ENCODE measurements around the gene SYNGR3. TPM values are rescaled to one million over a fixed set of nuclear protein-coding genes. Genes with fewer than 3 reads are reported as not detected.

SYNGR3 gene
- total RNA-seq, 2 experiments from 2014 or later = 4.6 to 4.7 TPM

DNA sequence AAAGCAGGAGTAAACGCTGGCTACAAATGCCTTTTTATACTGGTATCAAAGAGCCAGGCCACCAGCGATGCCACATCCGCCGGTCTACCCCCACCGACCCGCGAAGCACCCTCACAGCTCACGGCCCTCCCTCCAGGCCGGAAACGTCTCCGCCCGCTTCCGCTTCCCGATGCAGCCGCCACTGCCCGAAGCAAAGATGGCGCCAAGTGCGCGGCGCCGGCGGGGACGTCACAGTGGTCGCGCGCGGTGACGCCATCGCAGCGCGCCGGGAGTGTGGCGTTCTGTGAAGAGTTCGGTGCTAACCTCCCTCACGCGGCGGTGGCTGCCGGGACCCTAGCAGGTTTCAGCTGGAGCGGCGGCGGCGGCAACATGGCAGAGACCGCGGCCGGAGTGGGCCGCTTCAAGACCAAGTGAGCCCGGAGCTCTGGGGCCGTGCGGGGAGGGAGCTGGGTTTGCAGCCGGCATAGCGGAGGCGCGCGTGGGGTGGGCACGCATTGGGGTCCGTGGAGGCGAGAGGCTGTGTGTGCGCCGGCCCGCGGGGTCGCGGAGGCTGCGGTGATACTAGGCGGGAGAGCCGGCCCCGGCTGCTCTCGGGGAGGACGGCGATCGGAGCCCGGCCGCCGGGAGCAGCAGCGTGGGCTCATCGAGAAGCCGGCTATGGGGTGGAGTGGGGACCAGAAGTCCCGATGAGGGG is 17.8 kb upstream of the SYNGR3 start, which contains the start of gene TBL3:
TBL3 (plus strand) TSS at position 258 of the 694 bp plus-strand sequence; CDS start at position 370, 112 bp downstream.
- POLR2A ChIA-PET = interaction anchor here (0.6 to 2.5 kb wide), 13 partner anchors 8 to 507 kb away, joined by 3 to 20 read pairs (median 4); partner anchors contain the start of genes GFER, MAPK8IP3, MSRB1 and NUBP2

DNA sequence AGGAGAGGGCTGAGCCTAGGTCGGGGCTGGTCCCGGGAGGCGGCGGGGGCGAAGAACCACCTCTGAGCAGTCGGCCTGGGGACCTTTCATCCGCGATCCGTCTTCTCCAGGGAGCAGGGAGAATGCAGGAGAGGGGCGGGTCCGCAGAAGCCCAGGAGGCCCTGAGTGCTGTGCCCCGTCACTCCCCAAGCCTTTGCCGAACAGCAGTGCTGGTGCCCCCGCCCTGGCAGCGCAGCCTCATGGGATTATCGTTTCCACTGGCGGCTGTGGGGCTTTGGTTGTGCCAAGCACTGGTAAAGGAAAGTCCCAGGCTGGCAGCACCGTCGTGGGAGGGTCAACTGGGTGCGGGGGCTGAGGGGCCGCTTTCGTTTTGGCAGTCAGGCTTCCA is 17.3 kb upstream of the SYNGR3 start:
- ChIA-PET POLR2A (interaction anchor here (0.6 to 2.5 kb wide), 6 partner anchors 8 to 267 kb away, joined by 3 to 20 read pairs (median 8); partner anchors contain the start of genes GFER, MAPK8IP3 and MSRB1), CTCF (interaction anchor here (1.0 to 2.1 kb wide), 4 partner anchors 9 to 31 kb away, joined by 4 to 8 read pairs (median 4); partner anchors contain the start of gene GFER)

More for the DNA sequence above, 17.8 kb upstream of the SYNGR3 start, which contains the start of gene TBL3:
- CTCF ChIA-PET = interaction anchor here (1.0 to 2.1 kb wide), 6 partner anchors 8 to 31 kb away, joined by 3 to 8 read pairs (median 4); partner anchors contain the start of gene GFER

DNA sequence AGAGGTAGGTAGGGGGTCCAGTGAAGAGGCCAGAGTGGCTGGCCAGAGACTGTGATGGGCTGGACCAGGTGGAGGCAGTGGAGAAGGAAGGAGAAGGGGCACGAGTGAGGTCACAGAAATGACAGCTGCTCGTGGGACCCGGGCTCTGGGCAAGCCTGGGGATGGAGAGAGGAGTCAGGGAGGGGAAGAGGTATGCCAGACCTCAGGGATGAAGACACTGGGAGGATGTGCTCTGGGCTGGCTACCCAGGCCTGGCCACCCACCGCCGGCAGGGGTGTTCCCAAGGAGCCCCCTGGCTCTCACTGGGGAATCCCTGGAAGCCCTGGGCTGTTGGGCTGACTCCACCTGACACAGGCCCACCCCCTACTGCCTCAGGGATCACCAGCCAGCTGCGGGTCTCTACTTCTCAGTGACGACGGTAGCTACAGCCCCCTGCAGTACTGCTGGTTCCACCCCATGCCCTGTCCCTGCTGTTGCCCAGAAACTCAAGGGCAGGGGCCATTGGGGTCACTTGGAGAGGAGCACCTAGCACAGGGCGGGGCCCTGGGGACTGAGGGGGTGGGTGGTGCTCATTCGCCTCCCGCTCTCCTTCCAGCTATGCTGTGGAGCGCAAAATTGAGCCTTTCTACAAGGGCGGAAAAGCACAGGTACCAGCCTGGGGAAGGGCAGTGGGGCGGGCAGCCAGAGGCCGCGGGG is 16.2 kb upstream of the SYNGR3 start:
- POLR2A ChIA-PET = interaction anchor here (0.8 to 1.5 kb wide), 2 partner anchors 9 to 13 kb away, joined by 3 to 5 read pairs; partner anchors contain the start of gene RPS2
- CTCF ChIA-PET = interaction anchor here (1.2 kb wide), 1 partner anchor 30 kb away, joined by 5 read pairs; no protein-coding TSS in a partner anchor

DNA sequence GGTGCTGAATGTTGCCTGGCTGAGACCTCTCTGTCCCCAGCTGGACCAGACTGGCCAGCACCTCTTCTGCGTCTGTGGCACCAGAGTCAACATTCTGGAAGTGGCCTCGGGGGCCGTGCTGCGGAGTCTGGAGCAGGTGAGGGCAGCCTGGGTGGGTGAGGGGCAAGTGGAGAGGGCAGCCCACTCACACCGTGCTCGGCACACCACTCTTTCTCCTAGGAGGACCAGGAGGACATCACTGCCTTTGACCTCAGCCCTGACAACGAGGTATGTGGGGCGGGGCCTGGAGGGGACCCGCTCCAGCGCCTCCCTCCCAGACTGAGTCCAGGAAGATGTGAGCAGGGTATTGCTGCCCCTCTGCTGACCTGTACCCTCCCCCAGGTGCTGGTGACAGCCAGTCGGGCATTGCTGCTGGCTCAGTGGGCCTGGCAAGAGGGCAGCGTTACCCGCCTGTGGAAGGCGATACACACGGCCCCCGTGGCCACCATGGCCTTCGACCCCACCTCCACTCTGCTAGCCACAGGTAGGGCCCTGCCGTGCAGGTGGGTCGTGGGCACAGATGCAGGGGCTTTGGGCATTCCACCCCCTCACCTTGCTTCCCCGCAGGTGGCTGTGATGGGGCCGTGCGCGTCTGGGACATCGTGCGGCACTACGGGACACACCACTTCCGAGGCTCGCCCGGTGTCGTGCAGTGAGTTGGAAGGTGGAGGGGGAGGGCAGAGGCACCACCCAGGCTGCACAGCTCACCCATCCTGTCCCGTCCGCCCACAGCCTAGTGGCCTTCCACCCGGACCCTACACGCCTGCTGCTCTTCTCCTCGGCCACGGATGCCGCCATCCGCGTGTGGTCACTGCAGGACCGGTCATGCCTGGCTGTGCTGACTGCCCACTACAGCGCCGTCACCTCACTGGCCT is 15.4 kb upstream of the SYNGR3 start:
- POLR2A ChIA-PET = interaction anchor here (1.1 to 1.5 kb wide), 1 partner anchor 10 kb away, joined by 3 to 5 read pairs; the partner anchor contains the start of gene RPS2
- CTCF ChIA-PET = interaction anchor here (1.2 kb wide), 1 partner anchor 29 kb away, joined by 5 read pairs; no protein-coding TSS in a partner anchor

DNA sequence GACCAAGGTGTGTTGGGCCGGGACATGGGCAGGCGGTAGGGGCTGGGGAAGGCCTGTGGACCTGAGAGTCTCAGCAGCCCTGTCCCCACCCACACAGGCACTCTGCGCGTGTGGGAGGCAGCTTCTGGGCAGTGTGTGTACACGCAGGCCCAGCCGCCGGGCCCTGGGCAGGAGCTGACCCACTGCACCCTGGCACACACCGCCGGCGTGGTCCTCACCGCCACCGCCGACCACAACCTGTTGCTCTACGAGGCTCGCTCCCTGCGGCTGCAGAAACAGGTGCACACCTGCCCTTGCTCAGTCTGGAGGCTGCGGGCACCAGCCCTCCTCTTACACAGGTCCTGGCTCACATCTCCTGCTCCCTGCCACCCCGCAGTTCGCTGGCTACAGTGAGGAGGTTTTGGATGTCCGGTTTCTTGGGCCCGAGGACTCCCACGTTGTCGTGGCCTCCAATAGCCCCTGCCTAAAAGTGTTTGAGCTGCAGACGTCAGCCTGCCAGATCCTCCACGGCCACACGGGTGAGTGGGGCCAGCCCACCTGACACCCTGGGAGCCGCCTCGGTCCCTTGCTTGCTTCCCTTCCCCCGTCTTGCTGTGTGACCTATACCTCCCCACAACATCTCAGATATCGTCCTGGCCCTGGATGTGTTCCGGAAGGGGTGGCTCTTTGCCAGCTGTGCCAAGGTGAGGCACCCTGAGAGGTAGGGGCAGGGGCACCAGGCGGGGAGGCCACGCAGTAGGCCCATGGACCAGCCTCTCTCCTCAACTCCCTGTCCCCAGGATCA is 14.1 kb upstream of the SYNGR3 start:
- ChIA-PET CTCF (no interaction called here), POLR2A (interaction anchor here (1.1 kb wide), 1 partner anchor 11 kb away, joined by 3 read pairs; the partner anchor contains the start of gene RPS2)

DNA sequence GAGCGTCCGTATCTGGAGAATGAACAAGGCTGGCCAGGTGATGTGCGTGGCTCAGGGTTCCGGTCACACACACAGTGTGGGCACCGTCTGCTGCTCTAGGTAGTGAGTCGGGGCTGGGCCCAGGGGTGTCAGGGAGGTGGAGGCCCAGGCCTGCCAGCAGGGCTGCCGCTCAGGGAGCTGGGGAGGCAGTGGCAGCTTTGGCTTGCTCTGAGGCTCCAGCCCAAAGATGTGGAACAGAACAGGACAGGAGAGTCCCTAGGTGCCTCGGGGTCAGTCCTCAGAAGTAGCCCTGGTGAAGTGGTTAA is 13.6 kb upstream of the SYNGR3 start:
- ChIA-PET CTCF (no interaction called here), POLR2A (no interaction called here)

DNA sequence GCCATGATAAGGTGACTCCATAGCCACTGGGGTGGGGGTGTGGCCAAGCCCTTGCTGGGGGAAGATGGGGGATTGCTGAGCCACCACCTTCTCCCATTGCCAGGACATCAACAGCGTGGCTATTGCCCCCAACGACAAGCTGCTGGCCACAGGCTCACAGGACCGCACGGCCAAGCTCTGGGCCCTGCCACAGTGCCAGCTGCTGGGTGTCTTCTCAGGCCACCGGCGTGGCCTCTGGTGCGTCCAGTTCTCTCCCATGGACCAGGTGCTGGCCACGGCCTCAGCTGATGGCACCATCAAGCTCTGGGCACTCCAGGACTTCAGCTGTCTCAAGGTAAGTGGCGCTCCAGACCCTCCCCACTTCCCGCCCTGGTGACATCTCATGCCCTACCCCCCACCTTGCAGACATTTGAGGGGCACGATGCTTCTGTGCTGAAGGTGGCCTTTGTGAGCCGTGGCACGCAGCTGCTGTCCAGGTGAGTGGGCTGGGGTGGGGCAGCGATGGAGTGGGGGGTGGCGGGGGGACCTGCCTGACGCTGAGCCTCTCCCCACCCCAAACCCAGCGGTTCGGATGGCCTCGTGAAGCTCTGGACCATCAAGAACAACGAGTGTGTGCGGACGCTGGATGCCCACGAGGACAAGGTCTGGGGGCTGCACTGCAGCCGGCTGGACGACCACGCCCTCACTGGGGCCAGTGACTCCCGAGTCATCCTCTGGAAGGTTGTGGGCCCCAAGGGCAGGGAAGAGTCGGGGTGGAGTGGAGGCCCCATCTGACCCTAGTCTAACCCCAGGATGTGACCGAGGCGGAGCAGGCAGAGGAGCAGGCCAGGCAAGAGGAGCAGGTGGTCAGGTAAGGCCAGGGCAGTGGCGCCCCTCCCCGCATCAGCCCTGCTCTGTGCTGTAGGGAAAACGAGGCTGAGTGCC is 12.6 kb upstream of the SYNGR3 start:
- ChIA-PET CTCF (no interaction called here), POLR2A (no interaction called here)

DNA sequence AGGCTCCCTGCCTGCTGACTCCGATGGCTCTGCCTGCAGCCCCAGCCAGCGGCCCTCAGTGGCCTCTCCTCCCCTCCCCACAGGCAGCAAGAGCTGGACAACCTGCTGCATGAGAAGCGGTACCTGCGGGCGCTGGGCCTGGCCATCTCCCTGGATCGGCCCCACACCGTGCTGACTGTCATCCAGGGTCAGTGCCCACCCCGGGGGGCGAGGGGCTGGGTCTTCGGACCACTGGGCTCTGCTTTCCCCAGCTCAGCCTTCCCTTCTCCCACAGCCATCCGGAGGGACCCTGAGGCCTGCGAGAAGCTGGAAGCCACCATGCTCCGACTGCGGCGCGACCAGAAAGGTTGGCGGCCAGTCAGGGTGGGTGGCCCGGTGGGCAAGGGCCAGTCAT is 11.9 kb upstream of the SYNGR3 start:
- POLR2A ChIA-PET = no interaction called here
- CTCF ChIA-PET = no interaction called here

DNA sequence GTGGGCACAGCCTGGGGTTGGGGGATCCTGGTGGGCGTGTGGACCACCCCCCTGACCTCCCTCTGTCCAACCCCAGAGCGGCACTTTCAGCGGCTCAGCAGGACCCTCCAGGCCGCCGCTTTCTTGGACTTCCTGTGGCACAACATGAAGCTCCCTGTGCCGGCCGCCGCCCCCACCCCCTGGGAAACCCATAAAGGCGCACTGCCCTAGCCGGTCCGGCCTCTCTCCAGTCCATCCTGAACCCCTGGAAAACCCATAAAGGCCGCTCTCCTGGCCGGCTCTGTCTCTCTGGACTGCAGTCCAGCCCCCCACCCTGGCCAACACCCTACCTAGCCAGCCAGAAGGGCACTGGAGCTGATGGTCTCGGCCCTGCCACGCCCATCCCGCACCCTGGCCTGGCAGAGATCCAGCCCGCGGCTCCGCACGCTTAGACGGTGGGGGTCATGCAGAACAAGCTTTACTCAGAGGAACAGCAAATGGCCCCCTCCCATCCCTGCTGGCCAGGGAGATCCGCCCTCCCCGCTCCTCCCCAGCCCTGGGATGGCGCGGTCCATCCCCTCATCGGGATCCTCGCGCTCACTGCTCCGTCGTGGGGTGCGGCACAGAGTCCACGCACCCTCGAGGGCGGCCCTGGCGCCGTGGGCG is 11.2 kb upstream of the SYNGR3 start:
- CTCF ChIA-PET = no interaction called here
- POLR2A ChIA-PET = no interaction called here

DNA sequence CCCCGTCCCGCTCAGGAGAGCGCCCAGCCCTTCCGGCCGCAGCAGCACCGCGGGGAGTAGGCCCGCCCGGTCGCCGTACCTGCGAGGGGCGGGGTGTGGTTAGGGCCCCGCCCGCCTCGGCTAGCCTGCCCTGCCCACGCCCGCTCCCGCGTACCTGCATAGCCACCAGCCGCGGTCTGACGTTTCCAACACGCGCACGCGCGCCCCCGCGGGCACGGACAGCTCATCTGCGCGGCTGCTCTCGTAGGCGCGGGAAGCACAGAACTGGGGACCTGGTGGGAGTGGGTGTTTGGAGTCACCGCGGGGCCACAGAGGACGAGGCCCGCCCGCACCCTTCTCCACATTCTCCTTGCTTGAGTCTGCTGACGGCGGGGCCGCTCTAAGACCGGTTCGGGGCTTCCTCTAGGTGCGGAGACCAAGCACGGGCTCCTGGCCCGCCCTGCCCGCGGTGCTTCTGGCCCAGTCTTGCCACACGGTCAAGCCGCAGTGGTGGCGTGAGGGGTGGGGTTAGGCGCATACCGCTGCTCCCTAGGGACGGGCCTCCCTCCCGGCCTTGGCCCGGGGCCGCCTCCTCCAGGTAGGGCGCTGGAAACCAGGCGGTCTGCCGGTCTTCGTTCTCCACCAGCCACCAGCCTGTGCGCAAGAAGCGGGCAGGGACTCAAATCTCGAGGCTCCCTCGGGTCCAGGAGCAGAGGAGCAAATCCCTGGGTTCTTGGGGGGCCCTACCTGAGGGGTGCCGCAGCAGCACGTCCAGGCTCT is 10.3 kb upstream of the SYNGR3 start:
- ChIA-PET POLR2A (interaction anchor here (0.6 kb wide), 1 partner anchor 15 kb away, joined by 4 read pairs; the partner anchor contains the start of gene RPS2), CTCF (no interaction called here)

DNA sequence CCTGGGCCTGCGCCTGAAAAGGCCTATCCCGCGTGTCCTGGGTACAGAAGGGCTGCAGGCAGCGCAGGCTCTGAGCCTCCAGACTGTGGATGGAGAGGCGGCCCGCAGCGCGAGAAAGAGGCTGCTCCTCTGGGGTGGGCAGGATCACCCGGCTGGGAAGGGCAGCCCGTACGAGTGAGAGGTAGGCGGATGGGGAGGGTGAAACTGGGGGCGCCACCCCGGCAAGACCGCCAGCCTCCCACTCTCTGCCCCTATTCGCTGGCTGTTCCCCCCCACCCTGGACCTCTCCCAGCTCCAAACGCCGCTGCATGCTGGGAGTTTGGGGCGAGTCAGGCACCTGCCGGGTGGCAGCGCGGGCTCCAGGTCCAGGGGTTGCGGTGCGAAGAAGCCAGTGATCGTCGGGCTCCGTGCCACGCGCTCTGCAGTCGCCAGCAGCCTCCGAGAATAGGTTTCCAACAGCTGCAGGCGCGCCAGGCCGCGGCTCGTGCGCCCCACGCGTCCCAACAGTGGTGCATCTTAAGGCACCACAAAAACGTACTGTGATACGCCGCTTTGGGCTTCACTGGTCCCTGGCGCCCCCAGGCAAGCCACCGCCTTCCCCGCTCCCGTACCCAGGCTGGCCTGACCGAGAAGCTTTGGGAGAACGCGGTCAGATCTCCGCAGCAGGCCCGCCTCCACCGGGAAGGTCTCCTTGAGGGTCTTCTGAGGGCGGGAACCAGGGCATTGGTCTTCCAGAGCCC is 9.6 kb upstream of the SYNGR3 start:
- CTCF ChIA-PET = interaction anchor here (1.2 kb wide), 1 partner anchor 160 kb away, joined by 3 read pairs; no protein-coding TSS in a partner anchor
- POLR2A ChIA-PET = interaction anchor here (0.6 to 1.2 kb wide), 4 partner anchors 8 to 17 kb away, joined by 3 to 4 read pairs (median 3); partner anchors contain the start of gene RPS2

DNA sequence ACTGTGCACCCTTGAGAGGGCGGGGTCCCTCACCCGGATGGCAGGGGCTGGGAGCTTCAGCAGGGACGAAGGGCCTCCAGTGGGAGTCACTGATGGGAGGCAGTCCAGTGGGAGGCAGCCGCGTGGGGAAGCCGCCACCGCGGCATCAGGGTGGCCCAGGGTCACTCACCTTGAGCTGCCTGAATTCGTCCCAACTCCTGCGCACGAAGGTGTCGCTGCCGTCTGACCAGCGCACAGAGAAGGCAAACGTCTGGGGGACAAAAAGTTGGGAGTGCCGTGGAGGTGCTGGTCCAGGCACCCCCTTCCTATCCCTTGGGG is 9.0 kb upstream of the SYNGR3 start:
- ChIA-PET POLR2A (interaction anchor here (0.8 to 1.2 kb wide), 3 partner anchors 9 to 17 kb away, joined by 3 read pairs; no protein-coding TSS in a partner anchor), CTCF (interaction anchor here (1.2 kb wide), 1 partner anchor 160 kb away, joined by 3 read pairs; no protein-coding TSS in a partner anchor)

DNA sequence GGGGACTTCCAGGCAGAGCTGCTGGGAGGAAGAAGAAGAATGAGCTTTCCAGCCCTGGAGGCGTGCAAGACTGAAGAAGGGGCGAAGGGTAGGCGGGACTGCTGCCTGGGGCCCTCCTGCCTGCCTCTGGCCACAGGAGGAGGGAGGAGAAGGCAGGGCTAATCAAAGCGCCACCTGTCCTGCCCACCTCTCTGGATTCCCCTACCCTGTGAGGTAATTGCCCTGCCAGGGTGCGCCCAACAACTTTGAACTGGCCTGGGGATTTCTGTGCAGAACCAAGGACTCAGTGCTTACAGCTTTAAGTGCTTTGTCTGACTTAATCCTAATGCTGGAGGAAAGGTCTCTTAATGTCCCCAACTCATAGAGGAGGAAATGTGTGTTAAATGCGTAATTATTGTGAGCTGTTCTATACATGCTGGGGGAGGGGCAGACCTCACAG is 8.4 kb upstream of the SYNGR3 start, which contains the start of gene NOXO1:
NOXO1 (minus strand) TSS at position 72 of the 439 bp plus-strand sequence. CDS start 290 bp downstream, outside the sequence.
- CTCF ChIA-PET = interaction anchor here (0.8 to 1.5 kb wide), 2 partner anchors 9 to 16 kb away, joined by 3 to 5 read pairs; no protein-coding TSS in a partner anchor
- POLR2A ChIA-PET = interaction anchor here (1.1 to 1.9 kb wide), 3 partner anchors 12 to 200 kb away, joined by 3 to 4 read pairs (median 3); partner anchors contain the start of gene RPS2

DNA sequence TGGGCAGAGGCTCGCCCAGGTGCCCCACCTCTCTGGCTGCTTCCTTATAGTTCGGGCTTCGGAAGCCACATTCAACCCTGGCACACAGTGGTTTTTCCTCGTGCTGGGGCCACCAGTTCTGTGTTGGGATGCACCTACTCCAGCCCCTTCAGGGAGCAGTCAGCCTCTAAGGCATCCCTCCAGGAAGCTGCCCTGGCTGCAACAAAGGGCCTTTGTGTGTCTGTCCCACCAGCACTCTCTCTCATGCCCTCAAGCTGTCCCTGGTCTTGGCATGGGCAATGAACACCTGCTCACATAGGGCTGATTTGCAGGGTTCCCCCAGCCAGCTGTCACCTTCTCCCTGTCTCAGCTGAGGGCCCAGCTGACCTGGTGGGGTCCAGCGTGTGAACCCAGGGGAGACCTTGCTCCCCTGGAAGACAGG is 7.7 kb upstream of the SYNGR3 start:
- ChIA-PET CTCF (interaction anchor here (0.8 to 1.5 kb wide), 2 partner anchors 9 to 17 kb away, joined by 3 to 5 read pairs; no protein-coding TSS in a partner anchor), POLR2A (interaction anchor here (1.1 to 1.9 kb wide), 2 partner anchors 17 to 201 kb away, joined by 3 to 4 read pairs; partner anchors contain the start of gene RPS2)
